Putamen (tissue), 1 donor: ENCODE results near the gene MYPOP.

Experiments used
- DNase-seq: peaks from one replicate; pipeline ENCODE4 v3.0.0-alpha.2; 2016; ENCODE audit warnings: low spot score

MYPOP gene

DNA sequence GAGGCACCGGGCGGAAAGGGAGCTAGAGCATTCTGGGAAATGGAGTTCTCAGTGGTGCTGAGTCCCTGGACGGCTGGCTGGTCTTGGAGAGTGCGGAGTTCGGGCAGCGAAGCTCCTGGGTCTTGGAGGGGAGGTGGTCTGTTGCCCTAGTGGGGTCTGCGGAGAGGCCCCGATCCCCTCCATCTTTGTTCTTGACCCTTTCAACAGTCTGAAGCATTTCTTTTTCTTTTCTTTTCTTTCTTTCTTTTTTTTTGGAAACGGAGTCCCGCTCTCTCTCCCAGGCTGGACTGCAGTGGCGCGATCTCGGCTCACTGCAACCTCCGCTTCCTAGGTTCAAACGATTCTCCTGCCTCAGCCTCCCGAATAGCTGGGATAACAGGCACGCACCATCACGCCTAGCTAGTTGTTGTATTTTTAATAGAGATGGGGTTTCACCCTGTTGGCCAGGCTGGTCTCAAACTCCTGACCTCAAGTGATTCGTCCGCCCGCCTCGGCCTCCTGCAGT is 39.0 kb downstream of the MYPOP start:
- DNase-seq = no peak

GRCh38 chr19:45862564-45863334 is 39.7 kb downstream of the MYPOP start, which contains the start of gene SYMPK:
TSS of gene SYMPK (minus strand) at chr19:45863147. CDS start at chr19:45854495, 8,652 bp downstream.
- peak; percentile 99 for DNase-seq

GRCh38 chr19:45862271-45862563 is 40.2 kb downstream of the MYPOP start:
- DNase-seq = no peak

GRCh38 chr19:45860359-45861259 is 41.8 kb downstream of the MYPOP start:
- DNase-seq = no peak

DNA sequence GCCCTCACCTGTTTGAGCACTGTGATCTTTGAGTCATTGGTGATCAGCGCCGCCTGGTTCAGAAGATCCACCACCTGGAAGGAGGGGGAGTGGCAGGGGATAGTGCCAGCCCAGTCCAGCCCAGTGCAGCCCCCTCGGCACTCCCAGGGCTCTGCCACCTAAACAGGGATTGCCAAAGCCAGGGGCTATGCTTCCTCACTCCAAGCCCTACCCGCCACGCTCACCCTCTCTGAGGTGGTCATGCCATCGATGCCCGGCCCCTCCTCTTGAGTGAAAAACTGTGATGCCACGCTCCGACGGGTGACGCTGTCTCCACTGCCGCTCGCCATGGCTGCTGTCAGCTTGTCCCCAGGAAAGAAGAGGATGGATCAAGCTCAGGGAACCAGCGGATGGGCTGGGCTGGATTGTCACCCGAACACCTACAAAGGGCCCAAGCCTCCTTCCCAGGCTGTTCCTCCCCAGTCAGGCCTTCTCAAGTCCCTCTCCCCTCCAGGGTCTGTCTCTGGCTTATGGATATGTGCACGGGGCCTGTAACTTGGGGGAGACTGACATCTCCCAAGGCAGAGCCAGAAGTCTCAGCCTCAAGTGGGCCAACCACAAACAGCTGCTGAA is 48.1 kb downstream of the MYPOP start:
- no peak for DNase-seq

GRCh38 chr19:45852983-45853382 is 49.4 kb downstream of the MYPOP start:
- DNase-seq = no peak

DNA sequence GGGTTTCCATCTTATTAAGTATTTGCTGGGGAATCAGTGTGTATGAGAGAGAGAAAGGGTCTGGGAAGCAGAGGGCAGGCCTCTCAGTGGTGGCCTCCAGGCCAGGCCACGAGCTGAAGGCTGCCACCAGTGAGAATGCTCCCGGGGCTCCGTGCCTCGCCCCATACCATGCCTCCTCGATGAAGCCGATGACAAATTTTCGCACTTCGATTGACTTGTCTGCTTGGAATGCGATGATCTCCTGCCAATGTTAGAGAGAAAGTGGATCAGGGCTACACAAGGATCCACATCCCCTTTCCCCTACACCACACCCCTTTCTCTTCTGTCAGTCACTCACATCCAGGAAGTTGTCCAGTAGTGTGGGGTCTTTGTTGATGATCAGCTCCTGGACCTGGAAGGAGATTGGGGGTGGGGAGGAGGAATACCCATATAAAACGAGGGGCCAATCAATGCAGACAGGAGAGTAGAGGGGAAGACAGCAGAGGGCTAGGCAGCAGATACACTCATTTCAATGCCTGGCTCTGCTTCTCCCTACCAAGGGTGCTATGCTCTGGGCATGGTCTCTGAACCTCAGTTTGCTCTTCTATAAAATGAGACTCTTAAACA is 50.2 kb downstream of the MYPOP start:
- no peak for DNase-seq

DNA sequence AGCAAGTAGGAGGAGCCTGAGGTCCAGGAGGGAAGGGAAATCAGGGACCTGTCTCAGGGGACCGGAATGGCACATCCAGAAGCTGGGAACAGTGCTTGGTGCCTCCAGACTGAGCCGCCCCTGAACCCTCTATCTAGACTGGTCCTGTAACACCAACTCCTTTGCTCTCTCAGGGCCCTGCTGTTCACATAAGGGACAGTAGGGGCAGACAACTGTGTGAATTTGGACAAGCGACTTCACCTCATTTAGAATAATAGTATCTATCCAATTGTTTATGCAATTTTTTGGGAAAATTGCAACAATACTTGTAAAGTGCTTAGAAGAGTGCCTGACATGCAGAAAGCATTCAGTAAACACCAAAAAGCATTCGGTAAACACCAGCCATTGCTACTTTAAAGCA is 53.5 kb downstream of the MYPOP start:
- DNase-seq = no peak

GRCh38 chr19:45847663-45848062 is 54.8 kb downstream of the MYPOP start:
- DNase-seq = no peak

DNA sequence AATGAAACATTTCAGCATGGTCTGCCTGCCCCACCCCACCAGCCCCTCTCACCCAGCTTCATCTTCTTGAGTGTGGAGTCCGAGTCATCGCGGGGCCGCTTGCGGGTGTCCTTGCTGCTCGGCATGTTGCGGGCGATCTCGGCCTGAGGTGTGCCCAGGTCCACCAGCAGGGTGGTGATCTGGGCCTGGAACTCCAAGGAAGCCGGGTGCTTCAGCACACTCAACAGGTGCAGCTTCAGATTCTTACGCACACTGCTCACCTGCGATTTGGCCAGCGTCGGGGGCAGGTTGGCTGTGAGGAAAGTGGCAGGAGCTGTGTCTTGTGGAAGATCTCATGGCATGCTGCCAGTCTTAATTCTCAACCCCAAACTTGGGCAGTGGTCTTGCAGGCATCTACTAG is 60.2 kb downstream of the MYPOP start:
- DNase-seq = no peak
